Fibroblast of lung (primary cell): ENCODE data around the gene TMEM236. TPM values are rescaled to one million over a fixed set of nuclear protein-coding genes. Genes with fewer than 3 reads are reported as not detected.

Experiments used
- DNase-seq, 2 donors: peaks; one replicate each; pipeline versions ENCODE4 v3.0.0 to v3.0.0-alpha.2; 2010; ENCODE audit warnings: low read depth in 2 of 2
- H2AFZ ChIP-seq: 2 replicates; pipeline ENCODE4 v1.5.1; 2012; ENCODE audit warnings: low read length, control low read depth, inconsistent platforms
- H3K27ac ChIP-seq: 2 replicates; pipeline ENCODE4 v1.5.1; 2011; ENCODE audit warnings: low read length, control low read depth; ENCODE audit not compliant: insufficient read depth
- H3K27me3 ChIP-seq: 2 replicates; pipeline ENCODE4 v1.5.1; 2011; ENCODE audit warnings: mild to moderate bottlenecking, low read length; ENCODE audit not compliant: control insufficient read depth, insufficient read depth
- H3K36me3 ChIP-seq: 2 replicates; pipeline ENCODE4 v1.5.1; 2011; ENCODE audit warnings: low read length; ENCODE audit not compliant: control insufficient read depth, insufficient read depth
- H3K4me1 ChIP-seq: 2 replicates; pipeline ENCODE4 v1.5.1; 2011; ENCODE audit warnings: low read length; ENCODE audit not compliant: control insufficient read depth, insufficient read depth; ENCODE audit errors: extremely low read depth
- H3K4me2 ChIP-seq: 2 replicates; pipeline ENCODE4 v1.5.1; 2011; ENCODE audit warnings: low read length, control low read depth; ENCODE audit not compliant: insufficient read depth; ENCODE audit errors: extremely low read depth
- H3K4me3 ChIP-seq, 4 experiments: fragments of 200-600 bp in 1 of 4; sonication (generic) in 1 of 4; replicated peaks in 1 of 4; 2 replicates each; pipeline ENCODE4 v1.5.1; 2011 to 2016; ENCODE audit warnings: low read length in 4 of 4, low read depth in 3 of 4, mild to moderate bottlenecking in 3 of 4, control low read depth in 2 of 4, inconsistent platforms in 1 of 4, mixed read lengths in 1 of 4; ENCODE audit not compliant: insufficient read depth in 1 of 4; ENCODE audit errors: control extremely low read depth in 1 of 4
- H3K79me2 ChIP-seq: 2 replicates; pipeline ENCODE4 v1.5.1; 2012; ENCODE audit warnings: mild to moderate bottlenecking, low read length, inconsistent platforms; ENCODE audit not compliant: control insufficient read depth, insufficient read depth
- H3K9ac ChIP-seq: 2 replicates; pipeline ENCODE4 v1.5.1; 2011; ENCODE audit warnings: mild to moderate bottlenecking, low read length, control low read depth; ENCODE audit not compliant: insufficient read depth
- H3K9me3 ChIP-seq: 2 replicates; pipeline ENCODE4 v1.5.1; 2012; ENCODE audit warnings: low read depth, low read length; ENCODE audit not compliant: control insufficient read depth, insufficient read depth
- H4K20me1 ChIP-seq: 2 replicates; pipeline ENCODE4 v1.5.1; 2011; ENCODE audit warnings: low read length; ENCODE audit not compliant: control insufficient read depth, insufficient read depth; ENCODE audit errors: extremely low read depth
- CTCF ChIP-seq, 2 donors: IDR thresholded peaks in 1 of 2; conservative IDR thresholded peaks in 1 of 2; 1 replicate in 1 of 2; 2 replicates in 1 of 2; pipeline ENCODE4 v1.5.1; 2011 to 2012; ENCODE audit warnings: low read length in 2 of 2, control low read depth in 1 of 2, inconsistent platforms in 1 of 2, low read depth in 1 of 2, mild to moderate bottlenecking in 1 of 2
- EZH2 ChIP-seq: IDR thresholded peaks from 2 replicates; pipeline ENCODE4 v1.5.1; 2012; ENCODE audit warnings: low read length, control low read depth, mild to moderate bottlenecking; ENCODE audit errors: missing control alignments
- polyA plus RNA-seq, 2 donors: library from polyadenylated mRNA; depleted of rRNA in 1 of 2; stranded (reverse) in 1 of 2; unstranded in 1 of 2; fragments of >200 nt; gene quantifications; 2 replicates each; pipeline ENCODE4 v1.2.1, GENCODE V29; 2011 to 2012; ENCODE audit warnings: missing spikeins in 1 of 2
- total RNA-seq: library from RNA; depleted of rRNA; stranded (reverse); fragments of >200 nt; gene quantifications from 2 replicates; pipeline ENCODE4 v1.2.1, GENCODE V29; 2014

The TMEM236 gene
- total and polyA plus RNA-seq, 2 donors (not counting 1 experiment from before 2014, with no cell fraction given), result 0.03 to 0.17 TPM

GRCh38 chr10:17709492-17709891 lies 42.5 kb upstream of the TMEM236 start:
- Histone ChIP-seq H3K36me3 (peaks cover 12% of the 10 kb centered on the region), H3K27me3 (no peaks in the 10 kb centered on the region), H2AFZ (no peak overlapping the region), H3K9me3 (no peaks in the 10 kb centered on the region), H4K20me1 (no peaks in the 10 kb centered on the region), H3K4me3 (no peak overlapping the region), H3K4me2 (no peak overlapping the region), H3K79me2 (no peaks in the 10 kb centered on the region), H3K9ac (no peak overlapping the region), H3K4me1 (no peaks in the 10 kb centered on the region), H3K27ac (no peak overlapping the region)
- no peak for DNase-seq
- TF ChIP-seq CTCF (conservative IDR thresholded peaks at IDR 0.05 in 1 of 2, IDR thresholded peaks at IDR 0.05 in 1 of 2; ENCODE audit: low read depth in 1 of 2, low read length in 2 of 2) (no peak), EZH2 (no peak)

GRCh38 chr10:17710181-17710580 lies 41.8 kb upstream of the TMEM236 start:
- Histone ChIP-seq H4K20me1 (no peaks in the 10 kb centered on the region), H3K9ac (no peak overlapping the region), H3K4me3 (no peak overlapping the region), H3K27ac (no peak overlapping the region), H3K4me2 (no peak overlapping the region), H3K79me2 (no peaks in the 10 kb centered on the region), H3K9me3 (no peaks in the 10 kb centered on the region), H3K4me1 (no peaks in the 10 kb centered on the region), H3K36me3 (peaks cover 15% of the 10 kb centered on the region), H3K27me3 (no peaks in the 10 kb centered on the region), H2AFZ (no peak overlapping the region)
- DNase-seq, result no peak
- no peak for TF ChIP-seq EZH2
- TF ChIP-seq CTCF (conservative IDR thresholded peaks at IDR 0.05 in 1 of 2, IDR thresholded peaks at IDR 0.05 in 1 of 2; ENCODE audit: low read depth in 1 of 2, low read length in 2 of 2), result no peak

GRCh38 chr10:17712053-17712452 lies 39.9 kb upstream of the TMEM236 start:
- Histone ChIP-seq H3K4me1 (no peaks in the 10 kb centered on the region), H3K4me2 (no peak overlapping the region), H3K4me3 (no peak overlapping the region), H2AFZ (no peak overlapping the region), H4K20me1 (no peaks in the 10 kb centered on the region), H3K9ac (no peak overlapping the region), H3K36me3 (peaks cover 13% of the 10 kb centered on the region), H3K9me3 (no peaks in the 10 kb centered on the region), H3K79me2 (no peaks in the 10 kb centered on the region), H3K27me3 (no peaks in the 10 kb centered on the region), H3K27ac (no peak overlapping the region)
- no peak for DNase-seq
- TF ChIP-seq EZH2, result no peak
- TF ChIP-seq CTCF (conservative IDR thresholded peaks at IDR 0.05 in 1 of 2, IDR thresholded peaks at IDR 0.05 in 1 of 2; ENCODE audit: low read depth in 1 of 2, low read length in 2 of 2), result no peak
